ENCODE results near the gene SLC22A2.
"Not testable (repeated sequence)": the region's sequence is repeated elsewhere in the genome, so short reads cannot be mapped to it uniquely, and the experiment has no call there.

DNA sequence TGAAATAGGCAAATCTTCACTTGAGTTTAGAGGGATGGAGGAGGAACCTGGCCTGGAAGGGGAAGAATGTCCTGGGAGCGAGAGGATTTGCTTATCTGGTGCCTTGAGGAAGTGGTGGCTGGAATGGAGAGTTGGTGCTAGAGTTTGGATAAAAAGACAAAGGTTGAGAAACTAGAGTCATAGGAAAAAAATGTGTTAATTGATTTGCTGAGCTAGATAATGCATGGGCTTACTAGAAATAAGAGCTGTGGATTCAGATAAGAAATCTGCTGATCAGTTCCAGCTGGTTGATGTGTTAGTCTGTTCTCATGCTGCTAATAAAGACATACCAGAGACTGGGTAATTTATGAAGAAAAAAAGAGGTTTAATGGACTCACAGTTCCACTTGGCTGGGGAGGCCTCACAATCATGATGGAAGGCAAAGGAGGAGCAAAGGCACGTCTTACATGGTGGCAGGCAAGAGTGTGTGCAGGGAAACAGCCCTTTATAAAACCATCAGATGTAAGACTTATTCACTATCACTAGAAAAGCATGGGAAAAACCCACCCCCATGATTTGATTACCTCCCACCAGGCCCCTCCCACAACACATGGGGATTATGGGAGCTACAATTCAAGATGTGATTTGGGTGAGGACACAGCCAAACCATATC is 43.9 kb upstream of the SLC22A2 start:
- TF ChIP-seq, protein P1, sequence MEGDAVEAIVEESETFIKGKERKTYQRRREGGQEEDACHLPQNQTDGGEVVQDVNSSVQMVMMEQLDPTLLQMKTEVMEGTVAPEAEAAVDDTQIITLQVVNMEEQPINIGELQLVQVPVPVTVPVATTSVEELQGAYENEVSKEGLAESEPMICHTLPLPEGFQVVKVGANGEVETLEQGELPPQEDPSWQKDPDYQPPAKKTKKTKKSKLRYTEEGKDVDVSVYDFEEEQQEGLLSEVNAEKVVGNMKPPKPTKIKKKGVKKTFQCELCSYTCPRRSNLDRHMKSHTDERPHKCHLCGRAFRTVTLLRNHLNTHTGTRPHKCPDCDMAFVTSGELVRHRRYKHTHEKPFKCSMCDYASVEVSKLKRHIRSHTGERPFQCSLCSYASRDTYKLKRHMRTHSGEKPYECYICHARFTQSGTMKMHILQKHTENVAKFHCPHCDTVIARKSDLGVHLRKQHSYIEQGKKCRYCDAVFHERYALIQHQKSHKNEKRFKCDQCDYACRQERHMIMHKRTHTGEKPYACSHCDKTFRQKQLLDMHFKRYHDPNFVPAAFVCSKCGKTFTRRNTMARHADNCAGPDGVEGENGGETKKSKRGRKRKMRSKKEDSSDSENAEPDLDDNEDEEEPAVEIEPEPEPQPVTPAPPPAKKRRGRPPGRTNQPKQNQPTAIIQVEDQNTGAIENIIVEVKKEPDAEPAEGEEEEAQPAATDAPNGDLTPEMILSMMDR (IDR thresholded peaks at IDR 0.05; ENCODE audit: insufficient read depth, low read depth, low read length) = not testable (repeated sequence)
- not testable (repeated sequence) for TF ChIP-seq EZH2 (IDR thresholded peaks at IDR 0.05; ENCODE audit: insufficient read depth, low read length)

All from astrocyte (in vitro differentiated cells and primary cell).